Caco-2 (cell line): ENCODE data around the gene PEX3. TPM values are rescaled to one million over a fixed set of nuclear protein-coding genes. Genes with fewer than 3 reads are reported as not detected.

ENCODE experiments used
- BruUV-seq: library from RNA; stranded (reverse); fragments of 400-500 nt; replicated peaks from 2 replicates; lab custom pipeline; 2021; lab: Mats Ljungman, UMichigan
- CTCF ChIA-PET: fragments of 300-600 bp; sonication (Branson Sonifier 250); formaldehyde crosslinking; loops from one replicate; lab custom pipeline; 2022; ENCODE audit warnings: antibody characterized with exemption; lab: Charles Lee
- POLR2A ChIA-PET: fragments of 300-600 bp; sonication (Branson Sonifier 250); formaldehyde crosslinking; loops from one replicate; lab custom pipeline; 2022; ENCODE audit warnings: antibody characterized with exemption; lab: Charles Lee
- DNase-seq, 2 experiments: peaks; one replicate each; pipeline versions ENCODE4 v3.0.0 to v3.0.0-alpha.2; 2020 to 2022
- H3K27me3 ChIP-seq: replicated peaks from 2 replicates; pipeline ENCODE4 v1.6.0; 2011; ENCODE audit warnings: low read length; ENCODE audit not compliant: control insufficient read depth, insufficient read depth
- H3K36me3 ChIP-seq: 2 replicates; pipeline ENCODE4 v1.5.1; 2011; ENCODE audit warnings: low read length; ENCODE audit not compliant: control insufficient read depth, insufficient read depth
- H3K4me1 ChIP-seq: fragments of 250-450 bp; sonication (Bioruptor Pico); 2 replicates; pipeline ENCODE4 v1.5.1; 2020; ENCODE audit warnings: mild to moderate bottlenecking
- H3K4me3 ChIP-seq: 2 replicates; pipeline ENCODE4 v1.5.1; 2011; ENCODE audit warnings: low read depth, mild to moderate bottlenecking, control low read depth, low read length
- H3K9me3 ChIP-seq: fragments of 250-450 bp; sonication (Bioruptor Pico); 2 replicates; pipeline ENCODE4 v1.5.1; 2020; ENCODE audit warnings: mild to moderate bottlenecking, moderate library complexity
- H3K27ac Mint-ChIP-seq: one replicate; pipeline ENCODE4 v1.8.0; 2022; ENCODE audit warnings: mixed read lengths; ENCODE audit not compliant: unreplicated experiment
- H3K27me3 Mint-ChIP-seq: one replicate; pipeline ENCODE4 v1.8.0; 2022; ENCODE audit warnings: mixed read lengths; ENCODE audit not compliant: insufficient read depth, unreplicated experiment
- H3K36me3 Mint-ChIP-seq: one replicate; pipeline ENCODE4 v1.8.0; 2022; ENCODE audit warnings: mild to moderate bottlenecking, mixed read lengths; ENCODE audit not compliant: insufficient read depth, unreplicated experiment
- H3K4me1 Mint-ChIP-seq: one replicate; pipeline ENCODE4 v1.8.0; 2022; ENCODE audit warnings: low read depth, mixed read lengths; ENCODE audit not compliant: unreplicated experiment
- H3K4me3 Mint-ChIP-seq: one replicate; pipeline ENCODE4 v1.8.0; 2022; ENCODE audit warnings: mild to moderate bottlenecking, moderate library complexity, mixed read lengths; ENCODE audit not compliant: unreplicated experiment
- H3K9me3 Mint-ChIP-seq: one replicate; pipeline ENCODE4 v1.8.0; 2022; ENCODE audit warnings: mixed read lengths; ENCODE audit not compliant: unreplicated experiment
- intact Hi-C: fragments of 100-400 bp; cut with micrococcal nuclease; formaldehyde crosslinking; loops from one replicate; pipeline ENCODE4 v1.10.0; 2022; ENCODE audit not compliant: unreplicated experiment
- total RNA-seq: library from RNA; stranded (reverse); gene quantifications from 2 replicates; pipeline ENCODE4 v1.2.3, GENCODE V29; 2022
- TF ChIP-seq, protein P1 (sequence below), 2 experiments: fragments of 200-600 bp in 1 of 2; IDR thresholded peaks; 1 replicate in 1 of 2; 2 replicates in 1 of 2; pipeline versions ENCODE4 v1.5.1 to v1.8.0; 2011 to 2022; ENCODE audit warnings: antibody characterized with exemption in 1 of 2, control low read depth in 1 of 2, inconsistent platforms in 1 of 2, low read depth in 1 of 2, low read length in 1 of 2, mild to moderate bottlenecking in 1 of 2, moderate library complexity in 1 of 2; ENCODE audit not compliant: insufficient read depth in 1 of 2, severe bottlenecking in 1 of 2, unreplicated experiment in 1 of 2

PEX3 gene
- total RNA-seq, 1 experiment from 2014 or later: 44.6 TPM

DNA sequence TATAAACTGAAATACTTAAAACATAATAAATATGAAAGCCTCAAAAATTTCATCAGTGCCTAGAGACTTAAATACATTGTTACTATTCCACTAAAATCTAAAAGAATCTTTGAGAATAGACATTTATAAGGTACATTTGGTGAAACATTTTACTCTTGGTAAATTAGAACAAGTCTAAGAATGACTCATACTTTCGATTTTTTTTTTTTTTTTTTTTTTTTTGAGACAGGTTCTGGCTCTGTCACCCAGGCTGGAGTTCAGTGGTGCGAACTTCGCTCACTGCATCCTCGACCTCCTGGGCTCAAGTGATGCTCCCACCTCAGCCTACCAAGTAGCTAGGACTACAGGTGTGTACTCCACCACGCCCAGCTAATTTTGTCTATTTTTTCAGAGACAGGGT lies 54.5 kb downstream of the PEX3 start:
- H3K27ac Mint-ChIP-seq: no peak overlapping the region
- H3K9me3 Mint-ChIP-seq: no peaks in the 10 kb centered on the region
- no peak overlapping the region for H3K4me3 Mint-ChIP-seq
- peaks cover 3% of the 10 kb centered on the region; the same call in 1 of the 2 replicates for H3K4me1 ChIP-seq
- H3K36me3 Mint-ChIP-seq: peaks cover 66% of the 10 kb centered on the region
- ChIA-PET CTCF (no interaction called here), POLR2A (no interaction called here)
- no peak for DNase-seq
- H3K4me3 ChIP-seq: no peak overlapping the region
- no peaks in the 10 kb centered on the region for H3K27me3 Mint-ChIP-seq
- intact Hi-C loops: no loop called here
- BruUV-seq: no TSS peak
- H3K9me3 ChIP-seq: no peaks in the 10 kb centered on the region
- H3K27me3 ChIP-seq: no peaks in the 10 kb centered on the region
- peaks cover 3% of the 10 kb centered on the region for H3K36me3 ChIP-seq
- peaks cover 10% of the 10 kb centered on the region for H3K4me1 Mint-ChIP-seq
- TF ChIP-seq, protein P1, sequence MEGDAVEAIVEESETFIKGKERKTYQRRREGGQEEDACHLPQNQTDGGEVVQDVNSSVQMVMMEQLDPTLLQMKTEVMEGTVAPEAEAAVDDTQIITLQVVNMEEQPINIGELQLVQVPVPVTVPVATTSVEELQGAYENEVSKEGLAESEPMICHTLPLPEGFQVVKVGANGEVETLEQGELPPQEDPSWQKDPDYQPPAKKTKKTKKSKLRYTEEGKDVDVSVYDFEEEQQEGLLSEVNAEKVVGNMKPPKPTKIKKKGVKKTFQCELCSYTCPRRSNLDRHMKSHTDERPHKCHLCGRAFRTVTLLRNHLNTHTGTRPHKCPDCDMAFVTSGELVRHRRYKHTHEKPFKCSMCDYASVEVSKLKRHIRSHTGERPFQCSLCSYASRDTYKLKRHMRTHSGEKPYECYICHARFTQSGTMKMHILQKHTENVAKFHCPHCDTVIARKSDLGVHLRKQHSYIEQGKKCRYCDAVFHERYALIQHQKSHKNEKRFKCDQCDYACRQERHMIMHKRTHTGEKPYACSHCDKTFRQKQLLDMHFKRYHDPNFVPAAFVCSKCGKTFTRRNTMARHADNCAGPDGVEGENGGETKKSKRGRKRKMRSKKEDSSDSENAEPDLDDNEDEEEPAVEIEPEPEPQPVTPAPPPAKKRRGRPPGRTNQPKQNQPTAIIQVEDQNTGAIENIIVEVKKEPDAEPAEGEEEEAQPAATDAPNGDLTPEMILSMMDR (IDR thresholded peaks at IDR 0.05; ENCODE audit: insufficient read depth in 1 of 2, low read depth in 1 of 2, low read length in 1 of 2, severe bottlenecking in 1 of 2, unreplicated experiment in 1 of 2): no peak

DNA sequence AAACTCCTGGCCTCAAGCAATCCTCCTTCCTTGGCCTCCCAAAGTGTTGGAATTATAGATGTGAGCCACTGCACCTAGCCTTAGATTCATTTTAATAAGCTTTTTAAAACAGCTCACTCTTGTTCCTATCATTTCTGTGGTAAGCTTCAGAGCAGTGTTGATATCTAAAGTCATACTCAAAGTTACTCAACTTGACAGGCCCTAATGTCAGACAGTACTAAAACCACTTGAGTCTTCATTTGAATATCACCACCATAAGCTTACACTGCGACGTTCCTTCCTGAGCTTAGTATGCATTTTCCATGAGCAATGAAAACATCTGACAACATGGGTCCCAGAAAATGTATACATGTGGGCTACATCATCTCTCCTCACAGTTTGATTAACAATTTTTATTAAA lies 54.9 kb downstream of the PEX3 start:
- CTCF ChIA-PET: no interaction called here
- intact Hi-C loops: no loop called here

DNA sequence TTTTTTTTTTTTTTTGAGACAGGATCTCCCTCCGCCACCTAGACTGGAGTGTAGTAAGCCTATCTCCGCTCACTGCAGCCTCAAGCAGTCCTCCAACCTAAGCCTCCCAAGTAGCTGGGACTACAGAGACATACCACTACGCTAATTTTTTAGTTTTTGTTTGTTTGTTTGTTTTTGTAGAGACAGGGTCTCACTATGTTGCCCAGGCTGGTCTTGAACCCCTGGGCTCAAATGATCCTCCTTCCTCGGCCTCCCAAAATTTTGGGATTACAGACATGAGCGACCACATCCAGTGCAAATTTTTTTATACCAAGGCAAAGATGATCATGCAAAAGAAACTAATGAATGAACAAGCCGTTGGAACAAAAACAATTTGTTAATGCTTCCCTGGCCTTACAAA lies 55.6 kb downstream of the PEX3 start:
- intact Hi-C loops: no loop called here
- TF ChIP-seq, protein P1 (IDR thresholded peaks at IDR 0.05; ENCODE audit: insufficient read depth in 1 of 2, low read depth in 1 of 2, low read length in 1 of 2, severe bottlenecking in 1 of 2, unreplicated experiment in 1 of 2): no peak
- Histone ChIP-seq H3K27me3 (no peaks in the 10 kb centered on the region), H3K36me3 (peaks cover 2% of the 10 kb centered on the region), H3K4me1 (peaks cover 5% of the 10 kb centered on the region; the same call in 1 of the 2 replicates), H3K9me3 (no peaks in the 10 kb centered on the region), H3K4me3 (no peak overlapping the region)
- H3K27me3 Mint-ChIP-seq: no peaks in the 10 kb centered on the region
- H3K4me3 Mint-ChIP-seq: no peak overlapping the region
- no peak for DNase-seq
- no TSS peak for BruUV-seq
- no peaks in the 10 kb centered on the region for H3K9me3 Mint-ChIP-seq
- H3K4me1 Mint-ChIP-seq: peaks cover 10% of the 10 kb centered on the region
- H3K27ac Mint-ChIP-seq: no peak overlapping the region
- ChIA-PET CTCF (no interaction called here), POLR2A (no interaction called here)
- H3K36me3 Mint-ChIP-seq: peaks cover 61% of the 10 kb centered on the region

More for the DNA sequence above, 54.9 kb downstream of the PEX3 start:
- no peak for DNase-seq
- no peak overlapping the region for H3K27ac Mint-ChIP-seq
- POLR2A ChIA-PET: no interaction called here
- no peak overlapping the region for H3K4me3 Mint-ChIP-seq
- TF ChIP-seq, protein P1 (IDR thresholded peaks at IDR 0.05; ENCODE audit: insufficient read depth in 1 of 2, low read depth in 1 of 2, low read length in 1 of 2, severe bottlenecking in 1 of 2, unreplicated experiment in 1 of 2): no peak
- no peaks in the 10 kb centered on the region for H3K9me3 Mint-ChIP-seq
- peaks cover 2% of the 10 kb centered on the region for H3K36me3 ChIP-seq
- BruUV-seq: no TSS peak
- H3K4me3 ChIP-seq: no peak overlapping the region
- peaks cover 10% of the 10 kb centered on the region for H3K4me1 Mint-ChIP-seq
- H3K4me1 ChIP-seq: peaks cover 5% of the 10 kb centered on the region; the same call in 1 of the 2 replicates
- peaks cover 62% of the 10 kb centered on the region for H3K36me3 Mint-ChIP-seq
- H3K27me3 ChIP-seq: no peaks in the 10 kb centered on the region
- no peaks in the 10 kb centered on the region for H3K9me3 ChIP-seq
- H3K27me3 Mint-ChIP-seq: no peaks in the 10 kb centered on the region
